DLD1 (cell line): ENCODE data around the gene TOB2.

Experiments used
- in situ Hi-C: cut with HindIII; loops from 2 replicates; pipeline ENCODE4 v1.10.0; 2017; ENCODE audit warnings: low sequenced_read_pairs

TOB2 gene

GRCh38 chr22:41446639-41447434 is at the start of gene TOB2:
Gene TOB2, minus strand, starts transcription at chr22:41446801. Its CDS starts 9,456 bp downstream, at chr22:41437345.
- in situ Hi-C loops, result no loop called here

GRCh38 chr22:41491374-41492100 is 44.9 kb upstream of the TOB2 start:
- in situ Hi-C loops, result no loop called here

- in situ Hi-C loops, result no loop called here
Measured at GRCh38 chr22:41488596-41489385, 42.2 kb upstream of the TOB2 start.

GRCh38 chr22:41488076-41488475 is 41.5 kb upstream of the TOB2 start:
- in situ Hi-C loops, result no loop called here

GRCh38 chr22:41487037-41487935 is 40.7 kb upstream of the TOB2 start:
- in situ Hi-C loops, result no loop called here

GRCh38 chr22:41485033-41485432 is 38.4 kb upstream of the TOB2 start:
- in situ Hi-C loops, result no loop called here

GRCh38 chr22:41482319-41482935 is 35.8 kb upstream of the TOB2 start:
- in situ Hi-C loops, result no loop called here

GRCh38 chr22:41481925-41482318 is 35.3 kb upstream of the TOB2 start:
- in situ Hi-C loops, result no loop called here

GRCh38 chr22:41481131-41481830 is 34.7 kb upstream of the TOB2 start:
- in situ Hi-C loops, result no loop called here

- in situ Hi-C loops, result no loop called here
Measured at GRCh38 chr22:41480397-41480735, 33.8 kb upstream of the TOB2 start.

GRCh38 chr22:41479671-41480396 is 33.2 kb upstream of the TOB2 start:
- in situ Hi-C loops, result no loop called here

- in situ Hi-C loops, result no loop called here
Measured at GRCh38 chr22:41478891-41479521, 32.4 kb upstream of the TOB2 start.

GRCh38 chr22:41478473-41478872 is 31.9 kb upstream of the TOB2 start:
- in situ Hi-C loops, result no loop called here

GRCh38 chr22:41474872-41475451 is 28.4 kb upstream of the TOB2 start:
- in situ Hi-C loops, result no loop called here

GRCh38 chr22:41471568-41471967 is 25.0 kb upstream of the TOB2 start:
- in situ Hi-C loops, result no loop called here

- in situ Hi-C loops, result no loop called here
Measured at GRCh38 chr22:41470886-41471285, 24.3 kb upstream of the TOB2 start.

GRCh38 chr22:41469218-41469851 is 22.7 kb upstream of the TOB2 start:
- in situ Hi-C loops, result no loop called here
